ENCODE results near the gene NPHS1.
"Not testable (repeated sequence)": the region's sequence is repeated elsewhere in the genome, so short reads cannot be mapped to it uniquely, and the experiment has no call there.

Gene NPHS1

GRCh38 chr19:35852029-35852780 is at the start of gene NPHS1:
Gene NPHS1 (minus strand): TSS chr19:35852504. CDS start chr19:35851837, 667 bp downstream.
- H3K36me3 Mint-ChIP-seq = no peaks in the 10 kb centered on the region
- no peaks in the 10 kb centered on the region for H3K9me3 Mint-ChIP-seq
- peaks cover 3% of the 10 kb centered on the region for H3K4me1 Mint-ChIP-seq
- no peak within 1 kb of the TSS for H3K27ac Mint-ChIP-seq
- H3K4me3 Mint-ChIP-seq = no peak within 1 kb of the TSS
- ATAC-seq (ENCODE audit: low read depth) (no peak), DNase-seq (ENCODE audit: low spot score in 2 of 2) (no peak)
- H3K27me3 Mint-ChIP-seq = peaks cover 33% of the 10 kb centered on the region

- H3K4me1 Mint-ChIP-seq = peaks cover 35% of the 10 kb centered on the region
- H3K27me3 Mint-ChIP-seq = no peaks in the 10 kb centered on the region
- peak overlapping the region; percentile 98 for H3K27ac Mint-ChIP-seq
Observed at GRCh38 chr19:35901055-35901644, 48.8 kb upstream of the NPHS1 start.

GRCh38 chr19:35899547-35900214 is 47.4 kb upstream of the NPHS1 start:
- peak overlapping the region; percentile 98 for H3K4me3 Mint-ChIP-seq
- peak overlapping the region; percentile 98 for H3K27ac Mint-ChIP-seq
- H3K27me3 Mint-ChIP-seq = no peaks in the 10 kb centered on the region
- H3K36me3 Mint-ChIP-seq = peaks cover 20% of the 10 kb centered on the region
- H3K9me3 Mint-ChIP-seq = no peaks in the 10 kb centered on the region
- ATAC-seq (ENCODE audit: low read depth) = peak; percentile 59
- peaks cover 39% of the 10 kb centered on the region for H3K4me1 Mint-ChIP-seq
- DNase-seq (ENCODE audit: low spot score in 2 of 2) = peak; percentile 92 to 96

More at GRCh38 chr19:35901055-35901644, 48.8 kb upstream of the NPHS1 start:
- peak overlapping the region; percentile 98 for H3K4me3 Mint-ChIP-seq
- DNase-seq (ENCODE audit: low spot score in 2 of 2) = no peak
- H3K9me3 Mint-ChIP-seq = no peaks in the 10 kb centered on the region
- ATAC-seq (ENCODE audit: low read depth) = no peak
- peaks cover 14% of the 10 kb centered on the region for H3K36me3 Mint-ChIP-seq

- ATAC-seq (ENCODE audit: low read depth) = no peak
- H3K9me3 Mint-ChIP-seq = no peaks in the 10 kb centered on the region
- H3K27ac Mint-ChIP-seq = peak overlapping the region; percentile 98
- DNase-seq (ENCODE audit: low spot score in 2 of 2) = peak in 1 of 2 donors; percentile 41
- H3K36me3 Mint-ChIP-seq = peaks cover 23% of the 10 kb centered on the region
- H3K27me3 Mint-ChIP-seq = no peaks in the 10 kb centered on the region
- peak overlapping the region; percentile 98 for H3K4me3 Mint-ChIP-seq
- H3K4me1 Mint-ChIP-seq = peaks cover 30% of the 10 kb centered on the region
Observed at GRCh38 chr19:35898499-35898809, 46.1 kb upstream of the NPHS1 start.

- DNase-seq (ENCODE audit: low spot score in 2 of 2) (peak in 1 of 2 donors; percentile 31), ATAC-seq (ENCODE audit: low read depth) (no peak)
- H3K9me3 Mint-ChIP-seq = no peaks in the 10 kb centered on the region
- peaks cover 27% of the 10 kb centered on the region for H3K36me3 Mint-ChIP-seq
- H3K27me3 Mint-ChIP-seq = no peaks in the 10 kb centered on the region
- peaks cover 24% of the 10 kb centered on the region for H3K4me1 Mint-ChIP-seq
- H3K27ac Mint-ChIP-seq = peak overlapping the region; percentile 98
- peak overlapping the region; percentile 98 for H3K4me3 Mint-ChIP-seq
Observed at GRCh38 chr19:35897706-35898451, 45.6 kb upstream of the NPHS1 start.

GRCh38 chr19:35896643-35897040 is 44.3 kb upstream of the NPHS1 start:
- Mint-ChIP-seq H3K27me3 (no peaks in the 10 kb centered on the region), H3K27ac (peak overlapping the region; percentile 98), H3K9me3 (no peaks in the 10 kb centered on the region)

GRCh38 chr19:35895911-35896642 is 43.8 kb upstream of the NPHS1 start:
- Mint-ChIP-seq H3K4me1 (peaks cover 13% of the 10 kb centered on the region), H3K27me3 (no peaks in the 10 kb centered on the region), H3K36me3 (peaks cover 32% of the 10 kb centered on the region), H3K4me3 (no peak overlapping the region), H3K9me3 (no peaks in the 10 kb centered on the region), H3K27ac (peak overlapping the region; percentile 98)
- DNase-seq (ENCODE audit: low spot score in 2 of 2) (peak in 1 of 2 donors; percentile 37), ATAC-seq (ENCODE audit: low read depth) (no peak)

More at GRCh38 chr19:35896643-35897040, 44.3 kb upstream of the NPHS1 start:
- peaks cover 31% of the 10 kb centered on the region for H3K36me3 Mint-ChIP-seq
- H3K4me3 Mint-ChIP-seq = no peak overlapping the region
- no peak for DNase-seq (ENCODE audit: low spot score in 2 of 2)
- ATAC-seq (ENCODE audit: low read depth) = no peak
- H3K4me1 Mint-ChIP-seq = peaks cover 13% of the 10 kb centered on the region

GRCh38 chr19:35894342-35894741 is 42.0 kb upstream of the NPHS1 start:
- H3K27me3 Mint-ChIP-seq = no peaks in the 10 kb centered on the region
- DNase-seq (ENCODE audit: low spot score in 2 of 2) (no peak), ATAC-seq (ENCODE audit: low read depth) (no peak)
- H3K9me3 Mint-ChIP-seq = no peaks in the 10 kb centered on the region
- H3K4me1 Mint-ChIP-seq = peaks cover 12% of the 10 kb centered on the region
- peak overlapping the region; percentile 98 for H3K27ac Mint-ChIP-seq
- no peak overlapping the region for H3K4me3 Mint-ChIP-seq
- peaks cover 44% of the 10 kb centered on the region for H3K36me3 Mint-ChIP-seq

GRCh38 chr19:35891819-35892218 is 39.5 kb upstream of the NPHS1 start:
- H3K27me3 Mint-ChIP-seq; ATAC-seq (ENCODE audit: low read depth); DNase-seq (ENCODE audit: low spot score in 2 of 2); H3K9me3 Mint-ChIP-seq; H3K4me3 Mint-ChIP-seq: not testable (repeated sequence)
- peak overlapping the region; percentile 45 for H3K27ac Mint-ChIP-seq
- peaks cover 14% of the 10 kb centered on the region for H3K4me1 Mint-ChIP-seq
- H3K36me3 Mint-ChIP-seq = peaks cover 52% of the 10 kb centered on the region

GRCh38 chr19:35890113-35890650 is 37.9 kb upstream of the NPHS1 start:
- DNase-seq (ENCODE audit: low spot score in 2 of 2) = no peak

GRCh38 chr19:35889370-35890112 is 37.2 kb upstream of the NPHS1 start:
- no peak for DNase-seq (ENCODE audit: low spot score in 2 of 2)
- Mint-ChIP-seq H3K27ac (peak overlapping the region; percentile 46), H3K4me3 (no peak overlapping the region), H3K4me1 (peaks cover 10% of the 10 kb centered on the region), H3K9me3 (no peaks in the 10 kb centered on the region), H3K36me3 (peaks cover 49% of the 10 kb centered on the region), H3K27me3 (no peaks in the 10 kb centered on the region)
- ATAC-seq (ENCODE audit: low read depth) = peak; percentile 1

More at GRCh38 chr19:35890113-35890650, 37.9 kb upstream of the NPHS1 start:
- Mint-ChIP-seq H3K36me3 (peaks cover 48% of the 10 kb centered on the region), H3K27ac (peak overlapping the region; percentile 46), H3K27me3 (no peaks in the 10 kb centered on the region), H3K9me3 (no peaks in the 10 kb centered on the region), H3K4me3 (no peak overlapping the region), H3K4me1 (peaks cover 10% of the 10 kb centered on the region)
- ATAC-seq (ENCODE audit: low read depth) = no peak

GRCh38 chr19:35888398-35888797 is 36.1 kb upstream of the NPHS1 start:
- ATAC-seq (ENCODE audit: low read depth) (no peak), DNase-seq (ENCODE audit: low spot score in 2 of 2) (no peak)
- peaks cover 12% of the 10 kb centered on the region for H3K4me1 Mint-ChIP-seq
- peaks cover 46% of the 10 kb centered on the region for H3K36me3 Mint-ChIP-seq
- H3K9me3 Mint-ChIP-seq = no peaks in the 10 kb centered on the region
- H3K4me3 Mint-ChIP-seq = no peak overlapping the region
- no peaks in the 10 kb centered on the region for H3K27me3 Mint-ChIP-seq
- H3K27ac Mint-ChIP-seq = peak overlapping the region; percentile 76
